ENCODE data around the gene CGGBP1.

- TF ChIP-seq CTCF (IDR thresholded peaks at IDR 0.05) (no peak), POLR2AphosphoS5 (IDR thresholded peaks at IDR 0.05) (no peak), POLR2A (IDR thresholded peaks at IDR 0.05; ENCODE audit: low read depth) (no peak)
Observed at GRCh38 chr3:88105325-88105724, 46.5 kb upstream of the CGGBP1 start.

All from esophagus muscularis mucosa (tissue), 3 donors.